Stimulated activated CD4-positive, alpha-beta T cell treated with anti-CD3 and anti-CD28 coated beads, Interleukin-15, amount 100 ng/mL, for 1 hour (primary cell): ENCODE data around the gene PRDM2.
"Not testable (repeated sequence)": the region's sequence is repeated elsewhere in the genome, so short reads cannot be mapped to it uniquely, and the experiment has no call there.

ENCODE experiments used
- DNase-seq, 2 donors: peaks; one replicate each; pipeline ENCODE4 v3.0.0-alpha.2; 2020; ENCODE audit warnings: low read depth in 1 of 2, low spot score in 1 of 2

PRDM2 gene

GRCh38 chr1:13697738-13698137 is 2.2 kb upstream of the PRDM2 start:
- no peak for DNase-seq

GRCh38 chr1:13699510-13699909 is 478 bp upstream of the PRDM2 start:
- DNase-seq: no peak

- DNase-seq: peak; percentile 18 to 38
These were observed 708 bp downstream of the PRDM2 start for GRCh38 chr1:13700521-13701270.

GRCh38 chr1:13701271-13701640 is 1.3 kb downstream of the PRDM2 start:
- no peak for DNase-seq

GRCh38 chr1:13702425-13703127 is 2.6 kb downstream of the PRDM2 start:
- peak in 1 of 2 donors; percentile 35 for DNase-seq

- no peak for DNase-seq
These were observed 3.1 kb downstream of the PRDM2 start for GRCh38 chr1:13703128-13703513.

GRCh38 chr1:13703558-13704490 is 3.8 kb downstream of the PRDM2 start:
- DNase-seq: no peak

GRCh38 chr1:13706046-13706445 is 6.1 kb downstream of the PRDM2 start:
- no peak for DNase-seq

GRCh38 chr1:13707164-13707563 is 7.2 kb downstream of the PRDM2 start:
- DNase-seq: no peak

- DNase-seq: no peak
These were observed 8.5 kb downstream of the PRDM2 start for GRCh38 chr1:13708380-13708982.

- DNase-seq: no peak
These were observed 10.1 kb downstream of the PRDM2 start for GRCh38 chr1:13710086-13710485.

- DNase-seq: no peak
These were observed 14.9 kb downstream of the PRDM2 start for GRCh38 chr1:13714851-13715250.

GRCh38 chr1:13715616-13716287 is 15.8 kb downstream of the PRDM2 start:
- DNase-seq: not testable (repeated sequence)

- DNase-seq: no peak
These were observed 22.9 kb downstream of the PRDM2 start for GRCh38 chr1:13722808-13723360.

- DNase-seq: no peak
These were observed 23.8 kb downstream of the PRDM2 start for GRCh38 chr1:13723810-13724209.

- peak in 1 of 2 donors; percentile 39 for DNase-seq
These were observed 25.8 kb downstream of the PRDM2 start for GRCh38 chr1:13725714-13726175.

- no peak for DNase-seq
These were observed 28.2 kb downstream of the PRDM2 start for GRCh38 chr1:13728091-13728715.

GRCh38 chr1:13730291-13730690 is 30.3 kb downstream of the PRDM2 start:
- DNase-seq: no peak

GRCh38 chr1:13730751-13731482 is 30.9 kb downstream of the PRDM2 start:
- DNase-seq: peak; percentile 55 to 64
